Measurements from ENCODE around the gene KRT36. TPM values are rescaled to one million over a fixed set of nuclear protein-coding genes. Genes with fewer than 3 reads are reported as not detected.

Gene KRT36
- total RNA-seq, 2 donors from 2014 or later, result not detected

DNA sequence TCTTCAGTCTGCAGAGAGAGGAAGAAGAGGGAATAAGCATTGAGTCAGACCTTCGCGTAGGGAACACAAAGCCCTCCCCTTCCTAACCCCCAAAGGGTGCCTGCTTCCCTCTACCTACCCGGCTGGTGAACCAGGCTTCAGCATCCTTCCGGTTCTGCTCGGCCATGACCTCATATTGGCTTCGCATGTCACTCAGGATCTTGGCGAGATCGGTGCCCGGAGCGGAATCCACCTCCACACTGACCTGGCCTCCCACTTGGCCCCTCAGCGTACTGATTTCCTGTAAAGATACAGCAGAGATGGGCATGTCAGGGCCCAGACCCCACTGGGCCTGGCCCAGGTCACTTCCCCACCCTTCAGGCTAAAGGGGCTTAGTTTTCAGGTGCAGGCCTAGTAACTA is 34.6 kb upstream of the KRT36 start:
- no peak overlapping the region for H3K9ac ChIP-seq (ENCODE audit: extremely low read depth, low read length, poor library complexity, severe bottlenecking)

DNA sequence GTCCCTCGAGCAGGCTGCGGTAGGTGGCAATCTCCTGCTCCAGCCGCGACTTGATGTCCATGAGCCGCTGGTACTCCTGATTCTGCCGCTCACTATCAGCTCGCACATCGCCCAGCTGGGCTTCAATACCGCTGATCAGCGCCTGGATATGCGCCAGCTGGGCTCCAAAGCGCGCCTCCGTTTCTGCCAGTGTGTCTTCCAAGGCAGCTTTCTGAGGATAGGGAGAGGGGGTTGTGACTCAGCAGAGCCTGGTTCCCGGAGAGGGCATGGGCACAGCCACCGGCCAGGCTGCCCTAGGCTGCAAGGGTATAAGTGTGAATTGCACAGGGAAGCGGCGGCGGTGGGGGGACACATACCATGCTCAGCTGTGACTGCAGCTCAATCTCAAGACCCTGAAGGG is 34.1 kb upstream of the KRT36 start:
- Histone ChIP-seq H3K27ac (ENCODE audit: low read depth, low read length) (no peak overlapping the region), H3K27me3 (ENCODE audit: control insufficient read depth, insufficient read depth, low read length, poor library complexity, severe bottlenecking) (no peaks in the 10 kb centered on the region), H3K4me3 (ENCODE audit: low read length) (no peak overlapping the region), H3K9me3 (ENCODE audit: control insufficient read depth, low read length) (no peaks in the 10 kb centered on the region), H3K9ac (ENCODE audit: extremely low read depth, low read length, poor library complexity, severe bottlenecking) (no peak overlapping the region), H3K36me3 (ENCODE audit: control insufficient read depth, insufficient read depth, low read length) (peaks cover 40% of the 10 kb centered on the region), H3K4me1 (ENCODE audit: control insufficient read depth, insufficient read depth, low read length) (peaks cover under 1% of the 10 kb centered on the region)
- TF ChIP-seq CTCF (conservative IDR thresholded peaks at IDR 0.05), result no peak
- Mint-ChIP-seq H3K36me3 (ENCODE audit: low read depth) (peaks cover 46% of the 10 kb centered on the region), H3K4me1 (peaks cover 34% of the 10 kb centered on the region), H3K27me3 (ENCODE audit: insufficient read depth) (no peaks in the 10 kb centered on the region), H3K9me3 (no peaks in the 10 kb centered on the region), H3K4me3 (no peak overlapping the region), H3K27ac (no peak overlapping the region)
- WGBS, 2 experiments (ENCODE audit: insufficient coverage in 1 of 2, insufficient read length in 1 of 2), result 93 to 96% methylated on average over 10 to 19 of the region's 19 CpGs
- no peak for DNase-seq

More for the DNA sequence above, 34.6 kb upstream of the KRT36 start:
- Histone ChIP-seq H3K36me3 (ENCODE audit: control insufficient read depth, insufficient read depth, low read length) (peaks cover 40% of the 10 kb centered on the region), H3K27ac (ENCODE audit: low read depth, low read length) (no peak overlapping the region), H3K4me1 (ENCODE audit: control insufficient read depth, insufficient read depth, low read length) (peaks cover 4% of the 10 kb centered on the region), H3K27me3 (ENCODE audit: control insufficient read depth, insufficient read depth, low read length, poor library complexity, severe bottlenecking) (no peaks in the 10 kb centered on the region), H3K9me3 (ENCODE audit: control insufficient read depth, low read length) (no peaks in the 10 kb centered on the region), H3K4me3 (ENCODE audit: low read length) (no peak overlapping the region)
- peaks cover 34% of the 10 kb centered on the region for H3K4me1 Mint-ChIP-seq
- WGBS, 2 experiments (ENCODE audit: insufficient coverage in 1 of 2, insufficient read length in 1 of 2), result 94 to 96% methylated on average over 9 to 11 of the region's 11 CpGs
- no peak for DNase-seq
- TF ChIP-seq CTCF (conservative IDR thresholded peaks at IDR 0.05), result no peak
- no peaks in the 10 kb centered on the region for H3K9me3 Mint-ChIP-seq
- H3K27ac Mint-ChIP-seq, result no peak overlapping the region
- H3K27me3 Mint-ChIP-seq (ENCODE audit: insufficient read depth), result no peaks in the 10 kb centered on the region
- H3K36me3 Mint-ChIP-seq (ENCODE audit: low read depth), result peaks cover 46% of the 10 kb centered on the region
- H3K4me3 Mint-ChIP-seq, result no peak overlapping the region

GRCh38 chr17:41523225-41523593 is 33.5 kb upstream of the KRT36 start:
- DNase-seq, result no peak
- H3K9me3 Mint-ChIP-seq, result no peaks in the 10 kb centered on the region
- 99% methylated on average over 4 of the region's 4 CpGs; no CpG with 5 or more reads in 1 of the 2 experiments for WGBS, 2 experiments (ENCODE audit: insufficient coverage in 1 of 2, insufficient read length in 1 of 2)
- no peak overlapping the region for H3K4me3 Mint-ChIP-seq
- H3K9me3 ChIP-seq (ENCODE audit: control insufficient read depth, low read length), result no peaks in the 10 kb centered on the region
- H3K36me3 ChIP-seq (ENCODE audit: control insufficient read depth, insufficient read depth, low read length), result peaks cover 40% of the 10 kb centered on the region
- no peak overlapping the region for H3K27ac ChIP-seq (ENCODE audit: low read depth, low read length)
- no peaks in the 10 kb centered on the region for H3K27me3 Mint-ChIP-seq (ENCODE audit: insufficient read depth)
- H3K36me3 Mint-ChIP-seq (ENCODE audit: low read depth), result peaks cover 46% of the 10 kb centered on the region
- no peaks in the 10 kb centered on the region for H3K27me3 ChIP-seq (ENCODE audit: control insufficient read depth, insufficient read depth, low read length, poor library complexity, severe bottlenecking)
- no peaks in the 10 kb centered on the region for H3K4me1 ChIP-seq (ENCODE audit: control insufficient read depth, insufficient read depth, low read length)
- no peak overlapping the region for H3K27ac Mint-ChIP-seq
- TF ChIP-seq CTCF (conservative IDR thresholded peaks at IDR 0.05), result no peak
- H3K9ac ChIP-seq (ENCODE audit: extremely low read depth, low read length, poor library complexity, severe bottlenecking), result no peak overlapping the region
- H3K4me3 ChIP-seq (ENCODE audit: low read length), result no peak overlapping the region
- H3K4me1 Mint-ChIP-seq, result peaks cover 30% of the 10 kb centered on the region

Data from endodermal cell (in vitro differentiated cells).